Body of pancreas (tissue), 4 donors: ENCODE measurements around the gene SMARCA4.

ENCODE experiments used
- POLR2A ChIP-seq, 3 donors: fragments of 450-650 bp; IDR thresholded peaks; one replicate each; pipeline ENCODE4 v1.6.1; 2016; ENCODE audit warnings: antibody characterized with exemption in 3 of 3, mild to moderate bottlenecking in 2 of 3
- TF ChIP-seq, protein P1 (sequence below), 7 experiments: fragments of 450-650 bp in 4 of 7; fragments of 200-600 bp in 3 of 7; sonication (generic) in 3 of 7; IDR thresholded peaks; one replicate each; pipeline ENCODE4 v1.5.1; 2016 to 2019; ENCODE audit warnings: antibody characterized with exemption in 7 of 7

GRCh38 chr19:10991076-10991475 is 30.2 kb downstream of the SMARCA4 start:
- TF ChIP-seq POLR2A (IDR thresholded peaks at IDR 0.05), result no peak
- TF ChIP-seq, protein P1, sequence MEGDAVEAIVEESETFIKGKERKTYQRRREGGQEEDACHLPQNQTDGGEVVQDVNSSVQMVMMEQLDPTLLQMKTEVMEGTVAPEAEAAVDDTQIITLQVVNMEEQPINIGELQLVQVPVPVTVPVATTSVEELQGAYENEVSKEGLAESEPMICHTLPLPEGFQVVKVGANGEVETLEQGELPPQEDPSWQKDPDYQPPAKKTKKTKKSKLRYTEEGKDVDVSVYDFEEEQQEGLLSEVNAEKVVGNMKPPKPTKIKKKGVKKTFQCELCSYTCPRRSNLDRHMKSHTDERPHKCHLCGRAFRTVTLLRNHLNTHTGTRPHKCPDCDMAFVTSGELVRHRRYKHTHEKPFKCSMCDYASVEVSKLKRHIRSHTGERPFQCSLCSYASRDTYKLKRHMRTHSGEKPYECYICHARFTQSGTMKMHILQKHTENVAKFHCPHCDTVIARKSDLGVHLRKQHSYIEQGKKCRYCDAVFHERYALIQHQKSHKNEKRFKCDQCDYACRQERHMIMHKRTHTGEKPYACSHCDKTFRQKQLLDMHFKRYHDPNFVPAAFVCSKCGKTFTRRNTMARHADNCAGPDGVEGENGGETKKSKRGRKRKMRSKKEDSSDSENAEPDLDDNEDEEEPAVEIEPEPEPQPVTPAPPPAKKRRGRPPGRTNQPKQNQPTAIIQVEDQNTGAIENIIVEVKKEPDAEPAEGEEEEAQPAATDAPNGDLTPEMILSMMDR (IDR thresholded peaks at IDR 0.05), result no peak
